SU-DHL-6 (cell line): ENCODE results near the gene C2orf42.

Experiments used
- H2AFZ ChIP-seq: fragments of 200-600 bp; sonication (generic); 2 replicates; pipeline ENCODE4 v1.6.1; 2014; ENCODE audit warnings: low read depth, mild to moderate bottlenecking, moderate library complexity, mixed read lengths, antibody characterized with exemption, low read length; ENCODE audit not compliant: severe bottlenecking
- H3F3A ChIP-seq: fragments of 200-600 bp; shearing (Covaris generic); 2 replicates; pipeline ENCODE4 v1.6.0; 2016; ENCODE audit warnings: antibody characterized with exemption, mild to moderate bottlenecking; ENCODE audit not compliant: insufficient read depth
- H3K27ac ChIP-seq: fragments of 200-600 bp; sonication (generic); 2 replicates; pipeline ENCODE4 v1.5.1; 2016; ENCODE audit warnings: low read depth, mild to moderate bottlenecking, low read length, moderate library complexity, mixed read lengths
- H3K27me3 ChIP-seq: fragments of 200-600 bp; sonication (generic), shearing (Covaris generic); 2 replicates; pipeline ENCODE4 v1.6.0; 2014; ENCODE audit warnings: mild to moderate bottlenecking, low read length
- H3K36me3 ChIP-seq: fragments of 200-600 bp; sonication (generic); 2 replicates; pipeline ENCODE4 v1.6.1; 2014; ENCODE audit warnings: mild to moderate bottlenecking, low read length, mixed read lengths
- H3K4me2 ChIP-seq: fragments of 300-600, 200-600 bp; shearing (Covaris generic), sonication (generic); 2 replicates; pipeline ENCODE4 v1.6.0; 2014; ENCODE audit warnings: low read length, low read depth, mild to moderate bottlenecking; ENCODE audit not compliant: poor library complexity, severe bottlenecking
- H3K4me3 ChIP-seq: fragments of 200-600 bp; sonication (generic); 2 replicates; pipeline ENCODE4 v1.5.1; 2014; ENCODE audit warnings: antibody characterized with exemption, low read length, mild to moderate bottlenecking, mixed read lengths; ENCODE audit not compliant: insufficient read depth, poor library complexity, severe bottlenecking
- H3K79me2 ChIP-seq: fragments of 200-600 bp; sonication (generic); 2 replicates; pipeline ENCODE4 v1.6.1; 2014; ENCODE audit warnings: mild to moderate bottlenecking, low read length, moderate library complexity; ENCODE audit not compliant: insufficient read depth
- H3K9ac ChIP-seq: fragments of 200-600 bp; sonication (generic); 2 replicates; pipeline ENCODE4 v1.7.0; 2014; ENCODE audit warnings: mild to moderate bottlenecking, low read length
- H3K9me2 ChIP-seq: fragments of 200-600 bp; sonication (generic); replicated peaks from 2 replicates; pipeline ENCODE4 v1.6.1; 2014; ENCODE audit warnings: low read length; ENCODE audit not compliant: insufficient read depth
- H3K9me3 ChIP-seq: fragments of 200-600 bp; sonication (generic); 2 replicates; pipeline ENCODE4 v1.6.1; 2014; ENCODE audit warnings: low read length, mixed read lengths; ENCODE audit not compliant: insufficient read depth
- H4K20me1 ChIP-seq: fragments of 200-600 bp; sonication (generic); 2 replicates; pipeline ENCODE4 v1.6.1; 2014; ENCODE audit warnings: low read depth, mild to moderate bottlenecking, antibody characterized with exemption, low read length, moderate library complexity, mixed read lengths
- CTCF ChIP-seq: fragments of 200-600 bp; sonication (generic); IDR thresholded peaks from one replicate; pipeline ENCODE4 v1.5.1; 2017; ENCODE audit warnings: antibody characterized with exemption, mild to moderate bottlenecking, low read length, moderate library complexity; ENCODE audit not compliant: insufficient read depth, poor library complexity, severe bottlenecking
- EZH2phosphoT487 ChIP-seq: fragments of 200-600 bp; sonication (generic), shearing (Covaris generic); conservative IDR thresholded peaks from 2 replicates; pipeline ENCODE4 v1.6.1; 2018; ENCODE audit warnings: mild to moderate bottlenecking, antibody characterized with exemption, low read length, moderate library complexity, mixed read lengths

C2orf42 gene

GRCh38 chr2:70124983-70125480 is 65.8 kb downstream of the C2orf42 start:
- H3K9me2 ChIP-seq: no peaks in the 10 kb centered on the region
- H3F3A ChIP-seq: peaks cover 72% of the 10 kb centered on the region
- peak overlapping the region; percentile 86 for H3K4me2 ChIP-seq
- no peaks in the 10 kb centered on the region for H3K36me3 ChIP-seq
- H3K79me2 ChIP-seq: no peaks in the 10 kb centered on the region
- H2AFZ ChIP-seq: peak overlapping the region; percentile 65
- H3K27ac ChIP-seq: peak overlapping the region; percentile 93
- H4K20me1 ChIP-seq: no peaks in the 10 kb centered on the region
- H3K9me3 ChIP-seq: no peaks in the 10 kb centered on the region
- H3K4me3 ChIP-seq: peak overlapping the region; percentile 48
- H3K9ac ChIP-seq: peak overlapping the region; percentile 80
- TF ChIP-seq CTCF (no peak), EZH2phosphoT487 (no peak)
- no peaks in the 10 kb centered on the region for H3K27me3 ChIP-seq

- Histone ChIP-seq H3K9me2 (no peaks in the 10 kb centered on the region), H3K27me3 (no peaks in the 10 kb centered on the region), H3K4me2 (peak overlapping the region; percentile 86), H3F3A (peaks cover 74% of the 10 kb centered on the region), H3K79me2 (no peaks in the 10 kb centered on the region), H3K4me3 (no peak overlapping the region), H3K9ac (peak overlapping the region; percentile 80), H3K36me3 (no peaks in the 10 kb centered on the region), H3K27ac (peak overlapping the region; percentile 93), H3K9me3 (no peaks in the 10 kb centered on the region), H4K20me1 (no peaks in the 10 kb centered on the region), H2AFZ (peak overlapping the region; percentile 56)
- no peak for TF ChIP-seq EZH2phosphoT487
Observed at GRCh38 chr2:70123829-70124116, 67.0 kb downstream of the C2orf42 start.

- Histone ChIP-seq H3K9me2 (no peaks in the 10 kb centered on the region), H3K4me2 (peak overlapping the region; percentile 86), H3F3A (peaks cover 73% of the 10 kb centered on the region), H3K79me2 (no peaks in the 10 kb centered on the region), H3K27ac (peak overlapping the region; percentile 93), H3K9me3 (no peaks in the 10 kb centered on the region), H3K4me3 (no peak overlapping the region), H2AFZ (peak overlapping the region; percentile 56), H3K36me3 (no peaks in the 10 kb centered on the region), H4K20me1 (no peaks in the 10 kb centered on the region), H3K9ac (peak overlapping the region; percentile 80), H3K27me3 (no peaks in the 10 kb centered on the region)
- no peak for TF ChIP-seq CTCF
Observed at GRCh38 chr2:70123051-70123828, 67.6 kb downstream of the C2orf42 start.

- H3K4me2 ChIP-seq: peak overlapping the region; percentile 45
- H3K79me2 ChIP-seq: no peaks in the 10 kb centered on the region
- H3K36me3 ChIP-seq: no peaks in the 10 kb centered on the region
- peak overlapping the region; percentile 93 for H3K27ac ChIP-seq
- H2AFZ ChIP-seq: no peak overlapping the region
- no peak overlapping the region for H3K4me3 ChIP-seq
- no peaks in the 10 kb centered on the region for H4K20me1 ChIP-seq
- no peak overlapping the region for H3K9ac ChIP-seq
- TF ChIP-seq CTCF (no peak), EZH2phosphoT487 (no peak)
- no peaks in the 10 kb centered on the region for H3K9me3 ChIP-seq
- H3F3A ChIP-seq: peaks cover 68% of the 10 kb centered on the region
- no peaks in the 10 kb centered on the region for H3K9me2 ChIP-seq
- no peaks in the 10 kb centered on the region for H3K27me3 ChIP-seq
Observed at GRCh38 chr2:70122470-70122869, 68.3 kb downstream of the C2orf42 start.
